ENCODE data around the gene ATF7IP2. TPM values are rescaled to one million over a fixed set of nuclear protein-coding genes. Genes with fewer than 3 reads are reported as not detected.

The ATF7IP2 gene
- total and polyA plus RNA-seq, 2 of the 13 experiments (the other 11 are each of a cell fraction or from before 2014, with no cell fraction given), result 117 to 217 TPM

GRCh38 chr16:10356870-10357842 lies 28.7 kb upstream of the ATF7IP2 start (continued):
- TF ChIP-seq, protein P1, sequence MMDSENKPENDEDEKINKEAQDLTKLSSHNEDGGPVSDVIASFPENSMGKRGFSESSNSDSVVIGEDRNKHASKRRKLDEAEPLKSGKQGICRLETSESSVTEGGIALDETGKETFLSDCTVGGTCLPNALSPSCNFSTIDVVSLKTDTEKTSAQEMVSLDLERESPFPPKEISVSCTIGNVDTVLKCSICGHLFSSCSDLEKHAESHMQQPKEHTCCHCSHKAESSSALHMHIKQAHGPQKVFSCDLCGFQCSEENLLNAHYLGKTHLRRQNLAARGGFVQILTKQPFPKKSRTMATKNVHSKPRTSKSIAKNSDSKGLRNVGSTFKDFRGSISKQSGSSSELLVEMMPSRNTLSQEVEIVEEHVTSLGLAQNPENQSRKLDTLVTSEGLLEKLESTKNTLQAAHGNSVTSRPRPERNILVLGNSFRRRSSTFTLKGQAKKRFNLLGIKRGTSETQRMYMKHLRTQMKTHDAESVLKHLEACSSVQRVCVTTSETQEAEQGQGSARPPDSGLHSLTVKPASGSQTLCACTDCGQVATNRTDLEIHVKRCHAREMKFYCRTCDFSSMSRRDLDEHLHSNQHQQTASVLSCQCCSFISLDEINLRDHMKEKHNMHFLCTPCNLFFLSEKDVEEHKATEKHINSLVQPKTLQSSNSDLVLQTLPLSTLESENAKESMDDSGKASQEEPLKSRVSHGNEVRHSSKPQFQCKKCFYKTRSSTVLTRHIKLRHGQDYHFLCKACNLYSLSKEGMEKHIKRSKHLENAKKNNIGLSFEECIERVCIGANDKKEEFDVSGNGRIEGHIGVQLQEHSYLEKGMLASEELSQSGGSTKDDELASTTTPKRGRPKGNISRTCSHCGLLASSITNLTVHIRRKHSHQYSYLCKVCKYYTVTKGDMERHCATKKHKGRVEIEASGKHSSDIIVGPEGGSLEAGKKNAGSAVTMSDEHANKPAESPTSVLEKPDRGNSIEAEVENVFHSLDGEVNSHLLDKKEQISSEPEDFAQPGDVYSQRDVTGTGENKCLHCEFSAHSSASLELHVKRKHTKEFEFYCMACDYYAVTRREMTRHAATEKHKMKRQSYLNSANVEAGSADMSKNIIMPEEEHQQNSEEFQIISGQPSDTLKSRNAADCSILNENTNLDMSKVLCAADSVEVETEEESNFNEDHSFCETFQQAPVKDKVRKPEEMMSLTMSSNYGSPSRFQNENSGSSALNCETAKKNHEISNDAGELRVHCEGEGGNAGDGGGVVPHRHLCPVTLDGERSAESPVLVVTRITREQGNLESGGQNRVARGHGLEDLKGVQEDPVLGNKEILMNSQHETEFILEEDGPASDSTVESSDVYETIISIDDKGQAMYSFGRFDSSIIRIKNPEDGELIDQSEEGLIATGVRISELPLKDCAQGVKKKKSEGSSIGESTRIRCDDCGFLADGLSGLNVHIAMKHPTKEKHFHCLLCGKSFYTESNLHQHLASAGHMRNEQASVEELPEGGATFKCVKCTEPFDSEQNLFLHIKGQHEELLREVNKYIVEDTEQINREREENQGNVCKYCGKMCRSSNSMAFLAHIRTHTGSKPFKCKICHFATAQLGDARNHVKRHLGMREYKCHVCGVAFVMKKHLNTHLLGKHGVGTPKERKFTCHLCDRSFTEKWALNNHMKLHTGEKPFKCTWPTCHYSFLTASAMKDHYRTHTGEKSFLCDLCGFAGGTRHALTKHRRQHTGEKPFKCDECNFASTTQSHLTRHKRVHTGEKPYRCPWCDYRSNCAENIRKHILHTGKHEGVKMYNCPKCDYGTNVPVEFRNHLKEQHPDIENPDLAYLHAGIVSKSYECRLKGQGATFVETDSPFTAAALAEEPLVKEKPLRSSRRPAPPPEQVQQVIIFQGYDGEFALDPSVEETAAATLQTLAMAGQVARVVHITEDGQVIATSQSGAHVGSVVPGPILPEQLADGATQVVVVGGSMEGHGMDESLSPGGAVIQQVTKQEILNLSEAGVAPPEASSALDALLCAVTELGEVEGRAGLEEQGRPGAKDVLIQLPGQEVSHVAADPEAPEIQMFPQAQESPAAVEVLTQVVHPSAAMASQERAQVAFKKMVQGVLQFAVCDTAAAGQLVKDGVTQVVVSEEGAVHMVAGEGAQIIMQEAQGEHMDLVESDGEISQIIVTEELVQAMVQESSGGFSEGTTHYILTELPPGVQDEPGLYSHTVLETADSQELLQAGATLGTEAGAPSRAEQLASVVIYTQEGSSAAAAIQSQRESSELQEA (CRISPR knock-in tag; IDR thresholded peaks at IDR 0.05; ENCODE audit: not compliant biosample characterization), result no peak
- TF ChIP-seq ZFP41 (CRISPR knock-in tag; IDR thresholded peaks at IDR 0.05; ENCODE audit: borderline replicate concordance) (no peak), ZNF83 (CRISPR knock-in tag; IDR thresholded peaks at IDR 0.05; ENCODE audit: borderline replicate concordance) (no peak), FOXJ3 (CRISPR knock-in tag; IDR thresholded peaks at IDR 0.05; ENCODE audit: borderline replicate concordance) (peak; percentile 53; the same call in 1 of the 2 replicates), ZNF7 (CRISPR knock-in tag; IDR thresholded peaks at IDR 0.05) (no peak), FOXP1 (IDR thresholded peaks at IDR 0.05) (no peak), FOXP1 (CRISPR knock-in tag; IDR thresholded peaks at IDR 0.05) (peak; percentile 56; the same call in 1 of the 2 replicates), GPN1 (CRISPR knock-in tag; IDR thresholded peaks at IDR 0.05; ENCODE audit: borderline replicate concordance) (no peak), JUND (CRISPR knock-in tag; IDR thresholded peaks at IDR 0.05) (no peak), ZNF431 (CRISPR knock-in tag; IDR thresholded peaks at IDR 0.05; ENCODE audit: borderline replicate concordance, low read depth) (no peak), NFYC (CRISPR knock-in tag; IDR thresholded peaks at IDR 0.05) (no peak), ZNF598 (CRISPR knock-in tag; IDR thresholded peaks at IDR 0.05; ENCODE audit: borderline replicate concordance) (no peak), RXRB (CRISPR knock-in tag; IDR thresholded peaks at IDR 0.05; ENCODE audit: borderline replicate concordance) (peak; percentile 72), ZNF841 (CRISPR knock-in tag; IDR thresholded peaks at IDR 0.05; ENCODE audit: borderline replicate concordance) (no peak), AHR (CRISPR knock-in tag; IDR thresholded peaks at IDR 0.05) (no peak), TCF7 (IDR thresholded peaks at IDR 0.05; ENCODE audit: low read depth) (peak; percentile 47)
- TF ChIP-seq, protein P2, sequence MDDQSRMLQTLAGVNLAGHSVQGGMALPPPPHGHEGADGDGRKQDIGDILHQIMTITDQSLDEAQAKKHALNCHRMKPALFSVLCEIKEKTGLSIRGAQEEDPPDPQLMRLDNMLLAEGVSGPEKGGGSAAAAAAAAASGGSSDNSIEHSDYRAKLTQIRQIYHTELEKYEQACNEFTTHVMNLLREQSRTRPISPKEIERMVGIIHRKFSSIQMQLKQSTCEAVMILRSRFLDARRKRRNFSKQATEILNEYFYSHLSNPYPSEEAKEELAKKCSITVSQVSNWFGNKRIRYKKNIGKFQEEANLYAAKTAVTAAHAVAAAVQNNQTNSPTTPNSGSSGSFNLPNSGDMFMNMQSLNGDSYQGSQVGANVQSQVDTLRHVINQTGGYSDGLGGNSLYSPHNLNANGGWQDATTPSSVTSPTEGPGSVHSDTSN (CRISPR knock-in tag; IDR thresholded peaks at IDR 0.05; ENCODE audit: borderline replicate concordance), result no peak
- TF ChIP-seq, protein P3, sequence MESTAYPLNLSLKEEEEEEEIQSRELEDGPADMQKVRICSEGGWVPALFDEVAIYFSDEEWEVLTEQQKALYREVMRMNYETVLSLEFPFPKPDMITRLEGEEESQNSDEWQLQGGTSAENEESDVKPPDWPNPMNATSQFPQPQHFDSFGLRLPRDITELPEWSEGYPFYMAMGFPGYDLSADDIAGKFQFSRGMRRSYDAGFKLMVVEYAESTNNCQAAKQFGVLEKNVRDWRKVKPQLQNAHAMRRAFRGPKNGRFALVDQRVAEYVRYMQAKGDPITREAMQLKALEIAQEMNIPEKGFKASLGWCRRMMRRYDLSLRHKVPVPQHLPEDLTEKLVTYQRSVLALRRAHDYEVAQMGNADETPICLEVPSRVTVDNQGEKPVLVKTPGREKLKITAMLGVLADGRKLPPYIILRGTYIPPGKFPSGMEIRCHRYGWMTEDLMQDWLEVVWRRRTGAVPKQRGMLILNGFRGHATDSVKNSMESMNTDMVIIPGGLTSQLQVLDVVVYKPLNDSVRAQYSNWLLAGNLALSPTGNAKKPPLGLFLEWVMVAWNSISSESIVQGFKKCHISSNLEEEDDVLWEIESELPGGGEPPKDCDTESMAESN (CRISPR knock-in tag; conservative IDR thresholded peaks at IDR 0.05), result no peak
